ENCODE results near the gene MTAP.
A peak's percentile ranks its signal among the peaks of the same experiment; 100 is the strongest.

Gene MTAP

GRCh38 chr9:21961569-21961968, 159.1 kb downstream of the MTAP start:
- TF ChIP-seq, protein P1, sequence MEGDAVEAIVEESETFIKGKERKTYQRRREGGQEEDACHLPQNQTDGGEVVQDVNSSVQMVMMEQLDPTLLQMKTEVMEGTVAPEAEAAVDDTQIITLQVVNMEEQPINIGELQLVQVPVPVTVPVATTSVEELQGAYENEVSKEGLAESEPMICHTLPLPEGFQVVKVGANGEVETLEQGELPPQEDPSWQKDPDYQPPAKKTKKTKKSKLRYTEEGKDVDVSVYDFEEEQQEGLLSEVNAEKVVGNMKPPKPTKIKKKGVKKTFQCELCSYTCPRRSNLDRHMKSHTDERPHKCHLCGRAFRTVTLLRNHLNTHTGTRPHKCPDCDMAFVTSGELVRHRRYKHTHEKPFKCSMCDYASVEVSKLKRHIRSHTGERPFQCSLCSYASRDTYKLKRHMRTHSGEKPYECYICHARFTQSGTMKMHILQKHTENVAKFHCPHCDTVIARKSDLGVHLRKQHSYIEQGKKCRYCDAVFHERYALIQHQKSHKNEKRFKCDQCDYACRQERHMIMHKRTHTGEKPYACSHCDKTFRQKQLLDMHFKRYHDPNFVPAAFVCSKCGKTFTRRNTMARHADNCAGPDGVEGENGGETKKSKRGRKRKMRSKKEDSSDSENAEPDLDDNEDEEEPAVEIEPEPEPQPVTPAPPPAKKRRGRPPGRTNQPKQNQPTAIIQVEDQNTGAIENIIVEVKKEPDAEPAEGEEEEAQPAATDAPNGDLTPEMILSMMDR (IDR thresholded peaks at IDR 0.05; ENCODE audit: insufficient read depth, low read length) = no peak
- no peak for TF ChIP-seq SPI1 (IDR thresholded peaks at IDR 0.05; ENCODE audit: borderline replicate concordance, low read depth)
- no peak for TF ChIP-seq GABPA (IDR thresholded peaks at IDR 0.05; ENCODE audit: low read depth)
- no peak for TF ChIP-seq REST (IDR thresholded peaks at IDR 0.05; ENCODE audit: insufficient replicate concordance, low read depth)
- no peak for TF ChIP-seq POLR2AphosphoS5 (IDR thresholded peaks at IDR 0.05; ENCODE audit: low read depth)
- Histone ChIP-seq H3K27ac (replicated peaks) (no peak overlapping the region), H3K4me3 (replicated peaks; ENCODE audit: insufficient read depth, low read length) (no peak overlapping the region), H3K27me3 (ENCODE audit: insufficient read depth, poor library complexity, severe bottlenecking) (no peaks in the 10 kb centered on the region)
- DNase-seq (ENCODE audit: low read depth in 1 of 2, low spot score in 1 of 2) = no peak

GRCh38 chr9:21964925-21965385, 162.5 kb downstream of the MTAP start:
- H3K27me3 ChIP-seq (ENCODE audit: insufficient read depth, poor library complexity, severe bottlenecking) = no peaks in the 10 kb centered on the region
- peak in 1 of 2 experiments; percentile 70 for DNase-seq (ENCODE audit: low read depth in 1 of 2, low spot score in 1 of 2)
- TF ChIP-seq, protein P1 (IDR thresholded peaks at IDR 0.05; ENCODE audit: insufficient read depth, low read length) = no peak
- TF ChIP-seq SPI1 (IDR thresholded peaks at IDR 0.05; ENCODE audit: borderline replicate concordance, low read depth) = no peak
- no peak for TF ChIP-seq REST (IDR thresholded peaks at IDR 0.05; ENCODE audit: insufficient replicate concordance, low read depth)
- no peak for TF ChIP-seq POLR2AphosphoS5 (IDR thresholded peaks at IDR 0.05; ENCODE audit: low read depth)
- no peak for TF ChIP-seq GABPA (IDR thresholded peaks at IDR 0.05; ENCODE audit: low read depth)
- H3K27ac ChIP-seq (replicated peaks) = peak overlapping the region; percentile 85
- peak overlapping the region; percentile 41 for H3K4me3 ChIP-seq (replicated peaks; ENCODE audit: insufficient read depth, low read length)

GRCh38 chr9:21965401-21965951, 163.0 kb downstream of the MTAP start:
- DNase-seq (ENCODE audit: low read depth in 1 of 2, low spot score in 1 of 2) = peak in 1 of 2 experiments; percentile 73
- TF ChIP-seq POLR2AphosphoS5 (IDR thresholded peaks at IDR 0.05; ENCODE audit: low read depth) = no peak
- TF ChIP-seq, protein P1 (IDR thresholded peaks at IDR 0.05; ENCODE audit: insufficient read depth, low read length) = peak; percentile 30
- Histone ChIP-seq H3K27ac (replicated peaks) (peak overlapping the region; percentile 85), H3K27me3 (ENCODE audit: insufficient read depth, poor library complexity, severe bottlenecking) (no peaks in the 10 kb centered on the region), H3K4me3 (replicated peaks; ENCODE audit: insufficient read depth, low read length) (peak overlapping the region; percentile 41)

Measured in HL-60 (cell line).